ENCODE data around the gene VEZT.

GRCh38 chr12:95336387-95337067, 118.9 kb downstream of the VEZT start:
- TF ChIP-seq POLR2A (IDR thresholded peaks at IDR 0.05; ENCODE audit: low read length) (no peak), GATA1 (IDR thresholded peaks at IDR 0.05; ENCODE audit: low read depth, low read length) (no peak)
